HUES6 (cell line): ENCODE measurements around the gene FZD2.
A peak's percentile ranks its signal among the peaks of the same experiment; 100 is the strongest.
"Not testable (repeated sequence)": the region's sequence is repeated elsewhere in the genome, so short reads cannot be mapped to it uniquely, and the experiment has no call there.

Experiments used
- H3K27ac ChIP-seq: 2 replicates; pipeline ENCODE4 v1.7.0; 2013; ENCODE audit warnings: low read depth, mild to moderate bottlenecking, low read length, inconsistent platforms
- H3K27me3 ChIP-seq: 2 replicates; pipeline ENCODE4 v1.6.1; 2013; ENCODE audit warnings: low read length; ENCODE audit not compliant: control insufficient read depth, insufficient read depth
- H3K36me3 ChIP-seq: 2 replicates; pipeline ENCODE4 v1.6.1; 2013; ENCODE audit warnings: low read length; ENCODE audit not compliant: control insufficient read depth, insufficient read depth
- H3K4me1 ChIP-seq: 2 replicates; pipeline ENCODE4 v1.6.1; 2013; ENCODE audit warnings: low read length; ENCODE audit not compliant: control insufficient read depth, insufficient read depth
- H3K4me3 ChIP-seq: 2 replicates; pipeline ENCODE4 v1.5.1; 2013; ENCODE audit warnings: low read depth, low read length
- H3K9ac ChIP-seq: one replicate; pipeline ENCODE4 v1.6.1; 2013; ENCODE audit warnings: mild to moderate bottlenecking, low read length
- H3K9me3 ChIP-seq: 2 replicates; pipeline ENCODE4 v1.6.1; 2013; ENCODE audit warnings: low read depth, low read length; ENCODE audit not compliant: control insufficient read depth, insufficient read depth

Gene FZD2

GRCh38 chr17:44556832-44557606, at the start of gene FZD2:
TSS of gene FZD2 (plus strand) at chr17:44557484. CDS start at chr17:44557689, 205 bp downstream.
- Histone ChIP-seq H3K4me3 (peak within 1 kb of the TSS; percentile 80), H3K36me3 (no peaks in the 10 kb centered on the region), H3K4me1 (peaks cover 42% of the 10 kb centered on the region), H3K27ac (peak within 1 kb of the TSS; percentile 79), H3K9ac (peak within 1 kb of the TSS; percentile 73), H3K9me3 (no peaks in the 10 kb centered on the region), H3K27me3 (peaks cover 55% of the 10 kb centered on the region)

GRCh38 chr17:44511241-44512134, 45.8 kb upstream of the FZD2 start:
- peak overlapping the region; percentile 63 for H3K27ac ChIP-seq
- H3K4me3 ChIP-seq = peak overlapping the region; percentile 34; the same call in 1 of the 2 replicates
- not testable (repeated sequence) for H3K4me1 ChIP-seq, H3K27me3 ChIP-seq, H3K36me3 ChIP-seq, H3K9me3 ChIP-seq
- peak overlapping the region; percentile 43 for H3K9ac ChIP-seq

DNA sequence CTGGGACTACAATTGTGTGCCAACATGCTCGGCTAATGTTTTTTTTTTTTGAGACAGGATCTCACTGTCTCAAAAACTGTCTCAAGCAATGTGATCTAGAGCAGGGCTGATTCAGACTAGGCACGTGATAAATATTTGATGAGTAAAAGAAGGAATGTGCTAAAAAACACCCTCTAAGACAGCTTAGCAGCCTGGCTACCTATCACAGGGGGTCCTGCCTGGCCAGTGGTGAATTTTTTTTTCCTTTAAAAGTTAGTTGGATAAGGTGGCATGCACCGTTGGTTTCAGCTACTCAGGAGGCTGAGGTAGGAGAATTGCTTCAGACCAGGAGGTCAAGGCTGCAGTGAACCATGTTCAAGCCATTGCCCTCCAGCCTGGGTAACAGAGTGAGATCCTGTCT, 39.3 kb upstream of the FZD2 start:
- Histone ChIP-seq H3K9me3 (no peaks in the 10 kb centered on the region), H3K4me1 (no peaks in the 10 kb centered on the region), H3K4me3 (no peak overlapping the region), H3K27me3 (no peaks in the 10 kb centered on the region), H3K27ac (no peak overlapping the region), H3K36me3 (no peaks in the 10 kb centered on the region), H3K9ac (no peak overlapping the region)

- H3K27ac ChIP-seq = no peak overlapping the region
- H3K4me3 ChIP-seq = no peak overlapping the region
- no peak overlapping the region for H3K9ac ChIP-seq
- H3K9me3 ChIP-seq = peaks cover 16% of the 10 kb centered on the region
- H3K4me1 ChIP-seq = no peaks in the 10 kb centered on the region
- H3K36me3 ChIP-seq = no peaks in the 10 kb centered on the region
- no peaks in the 10 kb centered on the region for H3K27me3 ChIP-seq
These were observed 34.2 kb upstream of the FZD2 start for GRCh38 chr17:44522883-44523671.

DNA sequence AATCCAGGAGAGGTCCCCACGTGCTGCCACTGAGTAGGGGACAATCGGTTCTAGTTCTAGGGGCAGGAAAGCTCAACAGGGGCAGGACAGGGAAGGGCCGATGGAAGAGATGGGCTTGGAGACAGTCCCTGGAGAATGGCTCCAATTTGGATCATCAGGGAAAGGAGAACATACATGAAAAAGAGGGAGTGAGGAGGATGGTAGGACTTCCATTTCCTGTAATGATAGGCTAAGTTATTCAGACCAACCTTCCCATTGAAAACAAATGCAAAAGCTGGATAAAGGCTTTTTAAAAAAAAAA, 33.7 kb upstream of the FZD2 start:
- Histone ChIP-seq H3K27me3 (no peaks in the 10 kb centered on the region), H3K4me1 (no peaks in the 10 kb centered on the region), H3K4me3 (no peak overlapping the region), H3K27ac (no peak overlapping the region), H3K36me3 (no peaks in the 10 kb centered on the region), H3K9me3 (peaks cover 16% of the 10 kb centered on the region), H3K9ac (no peak overlapping the region)

DNA sequence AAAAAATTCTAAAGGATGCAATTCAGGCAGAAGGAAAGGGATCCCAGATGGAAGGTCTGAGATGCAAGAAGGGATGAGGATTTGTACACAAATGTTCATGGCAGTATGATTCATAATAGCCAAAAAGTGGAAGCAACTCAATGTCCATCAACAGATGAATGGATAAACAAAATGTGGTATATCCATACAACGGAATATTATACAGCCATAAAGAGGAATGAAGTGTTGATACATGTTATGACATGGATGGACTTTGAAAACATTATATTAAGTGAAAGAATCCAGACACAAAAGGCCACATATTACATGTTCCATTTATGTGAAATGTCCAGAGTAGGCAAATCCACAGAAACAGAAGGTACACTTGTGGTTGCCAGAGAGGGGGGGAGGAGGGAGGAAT, 30.2 kb upstream of the FZD2 start:
- Histone ChIP-seq H3K4me3 (no peak overlapping the region), H3K27ac (no peak overlapping the region), H3K9me3 (peaks cover 16% of the 10 kb centered on the region)

DNA sequence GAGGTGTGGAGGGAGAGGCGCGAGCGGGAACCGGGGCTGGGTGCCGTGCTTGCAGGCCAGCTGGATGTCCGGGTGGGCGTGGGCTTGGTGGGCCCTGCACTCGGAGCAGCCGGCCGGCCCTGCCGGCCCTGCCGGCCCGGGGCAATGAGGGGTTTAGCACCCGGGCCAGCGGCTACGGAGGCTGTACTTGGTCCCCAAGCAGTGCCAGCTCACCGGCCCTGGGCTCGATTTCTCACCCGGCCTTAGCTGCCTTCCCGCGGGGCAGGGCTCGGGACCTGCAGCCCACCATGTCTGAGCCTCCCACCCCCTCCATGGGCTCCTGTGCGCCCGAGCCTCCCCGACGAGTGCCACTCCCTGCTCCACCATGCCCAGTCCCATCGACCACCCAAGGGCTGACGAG, 29.3 kb upstream of the FZD2 start:
- H3K27me3 ChIP-seq = no peaks in the 10 kb centered on the region
- no peak overlapping the region for H3K27ac ChIP-seq
- H3K4me1 ChIP-seq = no peaks in the 10 kb centered on the region
- no peak overlapping the region for H3K9ac ChIP-seq
- H3K4me3 ChIP-seq = no peak overlapping the region
- H3K9me3 ChIP-seq = peaks cover 16% of the 10 kb centered on the region
- H3K36me3 ChIP-seq = no peaks in the 10 kb centered on the region

More for the DNA sequence above, 30.2 kb upstream of the FZD2 start:
- H3K27me3 ChIP-seq = no peaks in the 10 kb centered on the region
- no peaks in the 10 kb centered on the region for H3K4me1 ChIP-seq
- H3K36me3 ChIP-seq = no peaks in the 10 kb centered on the region
- no peak overlapping the region for H3K9ac ChIP-seq

DNA sequence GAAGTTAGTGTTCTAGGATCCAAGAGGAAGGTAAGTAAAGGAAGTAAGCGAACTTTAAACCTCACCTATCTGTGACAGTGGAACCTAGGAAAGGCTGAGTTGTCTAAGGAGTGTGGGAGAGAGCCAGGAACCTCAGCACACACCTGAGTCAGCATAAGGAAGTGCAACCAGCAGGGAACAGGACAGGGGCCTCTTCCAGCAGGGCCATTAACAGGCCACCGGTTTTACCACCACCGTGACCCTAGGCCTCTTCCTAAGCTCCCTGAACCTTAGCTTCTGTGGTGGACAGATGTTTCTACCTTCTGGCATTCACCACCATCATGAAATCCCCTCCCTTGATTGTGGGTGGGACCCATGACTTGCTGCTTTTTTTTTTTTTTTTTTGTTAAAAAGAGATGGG, 27.4 kb upstream of the FZD2 start:
- H3K27ac ChIP-seq = no peak overlapping the region
- no peak overlapping the region for H3K4me3 ChIP-seq
- peaks cover 7% of the 10 kb centered on the region for H3K4me1 ChIP-seq
- H3K9me3 ChIP-seq = peaks cover 12% of the 10 kb centered on the region
- H3K9ac ChIP-seq = no peak overlapping the region
- H3K36me3 ChIP-seq = no peaks in the 10 kb centered on the region
- H3K27me3 ChIP-seq = peaks cover 9% of the 10 kb centered on the region; the same call in 1 of the 2 replicates

DNA sequence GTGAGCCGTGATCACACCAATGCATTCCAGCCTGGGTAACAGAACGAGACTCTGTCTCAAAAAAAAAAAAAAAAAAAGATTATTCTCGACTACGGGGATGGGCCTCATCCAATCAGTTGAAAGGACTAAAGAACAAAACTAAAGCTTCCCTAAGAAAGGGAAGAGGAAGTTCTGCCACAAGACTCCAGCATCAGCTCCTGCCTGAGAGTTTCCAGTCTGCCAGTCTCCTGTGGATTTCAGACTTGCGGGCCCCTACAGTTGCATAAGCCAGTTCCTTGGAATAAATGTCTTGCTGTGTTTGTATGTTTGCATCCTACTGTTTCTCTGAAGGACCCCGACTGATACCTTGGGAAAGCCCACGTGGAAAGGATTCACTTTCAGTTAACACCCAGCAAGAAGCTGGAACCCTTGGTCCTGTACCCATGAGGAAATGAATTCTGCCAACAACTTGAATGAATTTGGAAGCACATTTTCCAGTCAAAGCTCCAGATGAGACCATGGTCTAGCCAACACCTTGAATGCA, 26.3 kb upstream of the FZD2 start:
- Histone ChIP-seq H3K36me3 (no peaks in the 10 kb centered on the region), H3K27ac (no peak overlapping the region), H3K4me1 (peaks cover 8% of the 10 kb centered on the region), H3K9ac (no peak overlapping the region), H3K4me3 (no peak overlapping the region), H3K9me3 (peaks cover 12% of the 10 kb centered on the region), H3K27me3 (peaks cover 14% of the 10 kb centered on the region)

DNA sequence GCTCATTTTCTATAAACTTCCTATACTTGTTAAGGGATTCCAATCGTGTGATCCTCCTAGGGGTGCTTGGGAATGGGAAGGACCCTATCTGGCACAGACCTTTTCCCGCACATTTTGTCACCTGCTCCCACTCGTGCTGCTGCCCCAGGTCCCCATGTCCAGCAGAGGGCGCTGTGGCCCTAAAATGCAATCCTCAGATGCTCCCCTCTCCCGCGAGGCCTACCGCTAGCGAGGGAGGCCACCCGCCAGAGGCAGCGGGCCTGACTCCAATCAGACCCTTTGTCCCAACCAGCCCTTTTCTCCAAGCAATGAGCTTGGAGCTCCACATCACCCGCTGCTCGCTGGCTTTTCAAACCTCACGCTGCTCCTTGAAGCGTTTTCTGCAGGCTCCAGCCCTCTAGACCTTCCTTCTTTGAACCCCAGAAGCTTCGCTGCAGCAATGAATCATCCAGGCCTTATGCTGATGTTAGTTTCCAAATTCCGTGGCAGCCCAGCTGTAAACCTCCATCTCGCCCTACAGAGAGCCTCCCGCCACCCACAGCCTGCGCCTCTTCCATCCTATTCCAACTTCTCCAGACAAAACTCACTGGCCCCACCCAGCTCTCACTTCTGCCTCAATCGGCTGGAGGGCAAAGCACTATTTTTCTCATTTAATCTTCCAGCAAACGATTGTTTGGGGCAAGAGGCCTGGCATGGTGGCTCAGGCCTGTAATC, 23.6 kb upstream of the FZD2 start:
- Histone ChIP-seq H3K9me3 (no peaks in the 10 kb centered on the region), H3K36me3 (no peaks in the 10 kb centered on the region), H3K9ac (no peak overlapping the region), H3K27me3 (peaks cover 40% of the 10 kb centered on the region), H3K27ac (no peak overlapping the region), H3K4me1 (peaks cover 18% of the 10 kb centered on the region), H3K4me3 (no peak overlapping the region)
